HEK293 (cell line): ENCODE data around the gene IL17D.

Source experiments
- CTCF ChIA-PET: fragments of 350-600 bp; formaldehyde crosslinking; extraction: SDS; loops from one replicate; lab custom pipeline; 2021; ENCODE audit warnings: antibody characterized with exemption; lab: Yijun Ruan, JAX
- POLR2A ChIA-PET: fragments of 300-600 bp; formaldehyde crosslinking; extraction: SDS; loops from one replicate; lab custom pipeline; 2020; ENCODE audit warnings: antibody characterized with exemption, inconsistent platforms; lab: Yijun Ruan, JAX
- H3K27ac ChIP-seq: fragments of 200-500 bp; sonication (Bioruptor generic); 2 replicates; pipeline ENCODE4 v1.5.1; 2014; ENCODE audit warnings: low read depth, low read length, control low read depth, inconsistent platforms; ENCODE audit errors: extremely low read depth
- H3K36me3 ChIP-seq, 2 experiments: fragments of 200-500 bp in 1 of 2; sonication (Bioruptor generic) in 1 of 2; 1 replicate in 1 of 2; 2 replicates in 1 of 2; pipeline ENCODE4 v1.5.1; 2014 to 2017; ENCODE audit warnings: inconsistent platforms in 2 of 2, low read length in 2 of 2; ENCODE audit not compliant: control insufficient read depth in 2 of 2, insufficient read depth in 1 of 2
- H3K4me1 ChIP-seq: fragments of 200-500 bp; sonication (Bioruptor generic); 2 replicates; pipeline ENCODE4 v1.5.1; 2014; ENCODE audit warnings: mild to moderate bottlenecking, low read length, inconsistent platforms; ENCODE audit not compliant: control insufficient read depth, insufficient read depth
- H3K4me3 ChIP-seq: 2 replicates; pipeline ENCODE4 v1.5.1; 2011; ENCODE audit warnings: low read depth, mild to moderate bottlenecking, control low read depth, low read length, moderate library complexity
- H3K9me3 ChIP-seq: fragments of 200-500 bp; sonication (Bioruptor generic); 2 replicates; pipeline ENCODE4 v1.5.1; 2014; ENCODE audit warnings: low read depth, low read length, inconsistent platforms; ENCODE audit not compliant: control insufficient read depth, insufficient read depth
- GLI2 ChIP-seq: fragments of 450-650 bp; formaldehyde crosslinking; IDR thresholded peaks from 2 replicates; pipeline ENCODE4; 2017; ENCODE audit warnings: missing biosample characterization, missing genetic modification characterization, low read depth, borderline replicate concordance
- HIC1 ChIP-seq: fragments of 450-650 bp; formaldehyde crosslinking; IDR thresholded peaks from 2 replicates; pipeline ENCODE4 v1.5.1; 2016; ENCODE audit warnings: missing biosample characterization, missing genetic modification characterization
- PRDM1 ChIP-seq: fragments of 450-650 bp; formaldehyde crosslinking; IDR thresholded peaks from 2 replicates; pipeline ENCODE4; 2016; ENCODE audit warnings: missing biosample characterization, missing genetic modification characterization
- PRDM2 ChIP-seq: fragments of 450-650 bp; formaldehyde crosslinking; IDR thresholded peaks from 2 replicates; pipeline ENCODE4 v1.5.1; 2016; ENCODE audit warnings: missing biosample characterization, missing genetic modification characterization, borderline replicate concordance
- ZBTB26 ChIP-seq: fragments of 450-650 bp; formaldehyde crosslinking; optimal IDR thresholded peaks from 2 replicates; pipeline ENCODE3; 2016; ENCODE audit warnings: missing biosample characterization, mild to moderate bottlenecking, missing genetic modification characterization
- ZBTB49 ChIP-seq: fragments of 450-650 bp; formaldehyde crosslinking; IDR thresholded peaks from 2 replicates; pipeline ENCODE4 v1.5.1; 2016; ENCODE audit warnings: missing biosample characterization, missing genetic modification characterization, low read depth
- ZFP41 ChIP-seq: fragments of 450-650 bp; formaldehyde crosslinking; IDR thresholded peaks from 2 replicates; pipeline ENCODE4 v1.5.1; 2016; ENCODE audit warnings: missing biosample characterization, missing genetic modification characterization, borderline replicate concordance
- ZNF133 ChIP-seq: fragments of 450-650 bp; formaldehyde crosslinking; IDR thresholded peaks from 2 replicates; pipeline ENCODE4 v1.5.1; 2016; ENCODE audit warnings: missing biosample characterization, missing genetic modification characterization
- ZNF16 ChIP-seq: fragments of 450-650 bp; formaldehyde crosslinking; IDR thresholded peaks from 2 replicates; pipeline ENCODE4 v1.5.1; 2016; ENCODE audit warnings: low read depth, missing biosample characterization, missing genetic modification characterization
- ZNF169 ChIP-seq: fragments of 450-650 bp; formaldehyde crosslinking; IDR thresholded peaks from 2 replicates; pipeline ENCODE4 v1.5.1; 2016; ENCODE audit warnings: missing biosample characterization, missing genetic modification characterization
- ZNF184 ChIP-seq: fragments of 450-650 bp; IDR thresholded peaks from 2 replicates; pipeline ENCODE4 v1.5.1; 2018; ENCODE audit warnings: missing biosample characterization, mild to moderate bottlenecking, missing genetic modification characterization
- ZNF2 ChIP-seq: fragments of 450-650 bp; formaldehyde crosslinking; IDR thresholded peaks from 2 replicates; pipeline ENCODE4 v1.5.1; 2016; ENCODE audit warnings: missing biosample characterization, missing genetic modification characterization
- ZNF223 ChIP-seq: fragments of 450-650 bp; formaldehyde crosslinking; IDR thresholded peaks from 2 replicates; pipeline ENCODE4 v1.5.1; 2016; ENCODE audit warnings: missing biosample characterization, missing genetic modification characterization
- ZNF248 ChIP-seq: fragments of 450-650 bp; formaldehyde crosslinking; IDR thresholded peaks from 2 replicates; pipeline ENCODE4 v1.5.1; 2017; ENCODE audit warnings: missing biosample characterization, missing genetic modification characterization
- ZNF404 ChIP-seq: fragments of 450-650 bp; formaldehyde crosslinking; IDR thresholded peaks from 2 replicates; pipeline ENCODE4 v1.5.1; 2017; ENCODE audit warnings: missing biosample characterization, missing genetic modification characterization
- ZNF433 ChIP-seq: fragments of 450-650 bp; formaldehyde crosslinking; IDR thresholded peaks from 2 replicates; pipeline ENCODE4 v1.5.1; 2016; ENCODE audit warnings: missing biosample characterization, missing genetic modification characterization, low read depth
- ZNF514 ChIP-seq: fragments of 450-650 bp; formaldehyde crosslinking; IDR thresholded peaks from 2 replicates; pipeline ENCODE4 v1.5.1; 2016; ENCODE audit warnings: missing biosample characterization, missing genetic modification characterization
- ZNF544 ChIP-seq: fragments of 450-650 bp; formaldehyde crosslinking; IDR thresholded peaks from 2 replicates; pipeline ENCODE4 v1.5.0; 2017; ENCODE audit warnings: missing biosample characterization, missing genetic modification characterization
- ZNF548 ChIP-seq: fragments of 450-650 bp; formaldehyde crosslinking; IDR thresholded peaks from 2 replicates; pipeline ENCODE4 v1.5.1; 2016; ENCODE audit warnings: missing biosample characterization, missing genetic modification characterization
- ZNF558 ChIP-seq: fragments of 450-650 bp; formaldehyde crosslinking; IDR thresholded peaks from 2 replicates; pipeline ENCODE4 v1.5.1; 2016; ENCODE audit warnings: missing biosample characterization, missing genetic modification characterization
- ZNF580 ChIP-seq: fragments of 450-650 bp; formaldehyde crosslinking; IDR thresholded peaks from 2 replicates; pipeline ENCODE4 v1.5.1; 2016; ENCODE audit warnings: missing biosample characterization, missing genetic modification characterization
- ZNF626 ChIP-seq: fragments of 450-650 bp; sonication (Bioruptor Pico); formaldehyde crosslinking; IDR thresholded peaks from 2 replicates; pipeline ENCODE4 v1.5.1; 2018; ENCODE audit warnings: missing biosample characterization, missing genetic modification characterization, inconsistent platforms
- ZNF670 ChIP-seq: fragments of 450-650 bp; formaldehyde crosslinking; IDR thresholded peaks from 2 replicates; pipeline ENCODE4 v1.5.1; 2016; ENCODE audit warnings: missing biosample characterization, missing genetic modification characterization, low read depth

Gene IL17D

GRCh38 chr13:20696073-20696472, 7.4 kb upstream of the IL17D start (continued):
- no peak for TF ChIP-seq ZBTB26
- no peak for TF ChIP-seq ZNF433 (tag by site-specific recombination)
- peak; percentile 70; the same call in 1 of the 2 replicates for TF ChIP-seq ZNF580 (tag by site-specific recombination)
- TF ChIP-seq ZNF548: no peak

GRCh38 chr13:20699715-20700114, 3.8 kb upstream of the IL17D start:
- no peak overlapping the region for H3K27ac ChIP-seq
- ChIA-PET POLR2A (no interaction called here), CTCF (no interaction called here)
- H3K4me1 ChIP-seq: peaks cover 7% of the 10 kb centered on the region
- no peak overlapping the region for H3K4me3 ChIP-seq
- no peaks in the 10 kb centered on the region for H3K36me3 ChIP-seq
- H3K9me3 ChIP-seq: no peaks in the 10 kb centered on the region
- TF ChIP-seq ZNF558 (tag by site-specific recombination) (no peak), PRDM2 (tag by site-specific recombination) (no peak), ZBTB49 (tag by site-specific recombination) (no peak), ZNF626 (tag by site-specific recombination) (no peak), HIC1 (tag by site-specific recombination) (no peak), GLI2 (tag by site-specific recombination) (no peak), ZNF544 (tag by site-specific recombination) (no peak), ZNF670 (tag by site-specific recombination) (no peak), ZNF514 (no peak), ZNF2 (no peak), ZNF184 (tag by site-specific recombination) (no peak), PRDM1 (tag by site-specific recombination) (no peak), ZNF223 (tag by site-specific recombination) (no peak), ZNF16 (tag by site-specific recombination) (no peak), ZNF404 (tag by site-specific recombination) (no peak), ZFP41 (no peak), ZNF248 (tag by site-specific recombination) (no peak), ZNF133 (tag by site-specific recombination) (no peak), ZNF169 (tag by site-specific recombination) (no peak)
